OCI-M2 (cell line): Measurements from ENCODE around the gene PLXNA2.

Experiments
- DNase-seq: peaks from one replicate; lab custom pipeline; 2025; ENCODE audit not compliant: unreplicated experiment; lab: John Stamatoyannopoulos, UW

PLXNA2 gene

GRCh38 chr1:208223136-208223535 is 21.0 kb downstream of the PLXNA2 start:
- no peak for DNase-seq

GRCh38 chr1:208222376-208223126 is 21.6 kb downstream of the PLXNA2 start:
- DNase-seq = no peak

- DNase-seq = no peak
These were observed 22.9 kb downstream of the PLXNA2 start for GRCh38 chr1:208221291-208221622.

- DNase-seq = no peak
These were observed 24.4 kb downstream of the PLXNA2 start for GRCh38 chr1:208219659-208220282.

GRCh38 chr1:208219098-208219658 is 25.0 kb downstream of the PLXNA2 start:
- DNase-seq = no peak

GRCh38 chr1:208218237-208219097 is 25.7 kb downstream of the PLXNA2 start:
- DNase-seq = no peak

- no peak for DNase-seq
These were observed 26.4 kb downstream of the PLXNA2 start for GRCh38 chr1:208217781-208218180.

GRCh38 chr1:208216806-208217205 is 27.4 kb downstream of the PLXNA2 start:
- DNase-seq = no peak

GRCh38 chr1:208216062-208216461 is 28.1 kb downstream of the PLXNA2 start:
- DNase-seq = no peak

- no peak for DNase-seq
These were observed 28.8 kb downstream of the PLXNA2 start for GRCh38 chr1:208215393-208215792.

- no peak for DNase-seq
These were observed 30.4 kb downstream of the PLXNA2 start for GRCh38 chr1:208213786-208214185.

GRCh38 chr1:208212893-208213292 is 31.3 kb downstream of the PLXNA2 start:
- no peak for DNase-seq

- no peak for DNase-seq
These were observed 32.0 kb downstream of the PLXNA2 start for GRCh38 chr1:208211921-208212843.

- no peak for DNase-seq
These were observed 34.1 kb downstream of the PLXNA2 start for GRCh38 chr1:208209896-208210589.

- DNase-seq = no peak
These were observed 34.9 kb downstream of the PLXNA2 start for GRCh38 chr1:208209286-208209685.

GRCh38 chr1:208208132-208208487 is 36.1 kb downstream of the PLXNA2 start:
- DNase-seq = no peak

- DNase-seq = no peak
These were observed 36.6 kb downstream of the PLXNA2 start for GRCh38 chr1:208207388-208208131.

GRCh38 chr1:208206092-208206698 is 38.0 kb downstream of the PLXNA2 start:
- no peak for DNase-seq
